ENCODE measurements around the gene IGSF9B. TPM values are rescaled to one million over a fixed set of nuclear protein-coding genes. Genes with fewer than 3 reads are reported as not detected.

Gene IGSF9B
- total RNA-seq, 2 experiments from 2014 or later, result 0.95 to 2.8 TPM

- Histone ChIP-seq H3K9me3 (ENCODE audit: low read length) (no peaks in the 10 kb centered on the region), H4K20me1 (ENCODE audit: insufficient read depth, low read length) (no peaks in the 10 kb centered on the region), H3K27ac (ENCODE audit: low read depth, low read length, poor library complexity, severe bottlenecking) (no peak overlapping the region), H3K9me2 (ENCODE audit: insufficient read depth, low read length) (no peaks in the 10 kb centered on the region), H3K4me1 (ENCODE audit: insufficient read depth, low read length, poor library complexity, severe bottlenecking) (no peaks in the 10 kb centered on the region), H3K4me3 (ENCODE audit: low read depth, low read length, poor library complexity, severe bottlenecking) (no peak overlapping the region), H3K79me2 (ENCODE audit: insufficient read depth, low read depth, low read length) (no peaks in the 10 kb centered on the region), H3K36me3 (ENCODE audit: insufficient read depth, low read length) (no peaks in the 10 kb centered on the region), H3K4me2 (ENCODE audit: low read length) (no peak overlapping the region), H2AFZ (ENCODE audit: low read length) (no peak overlapping the region)
- intact Hi-C loops (cut with micrococcal nuclease; ENCODE audit: unreplicated experiment), result no loop called here
- ChIA-PET CTCF (ENCODE audit: unreplicated experiment) (no interaction called here), POLR2A (no interaction called here)
- BruUV-seq (replicated peaks), result no TSS peak
- TF ChIP-seq, protein P1, sequence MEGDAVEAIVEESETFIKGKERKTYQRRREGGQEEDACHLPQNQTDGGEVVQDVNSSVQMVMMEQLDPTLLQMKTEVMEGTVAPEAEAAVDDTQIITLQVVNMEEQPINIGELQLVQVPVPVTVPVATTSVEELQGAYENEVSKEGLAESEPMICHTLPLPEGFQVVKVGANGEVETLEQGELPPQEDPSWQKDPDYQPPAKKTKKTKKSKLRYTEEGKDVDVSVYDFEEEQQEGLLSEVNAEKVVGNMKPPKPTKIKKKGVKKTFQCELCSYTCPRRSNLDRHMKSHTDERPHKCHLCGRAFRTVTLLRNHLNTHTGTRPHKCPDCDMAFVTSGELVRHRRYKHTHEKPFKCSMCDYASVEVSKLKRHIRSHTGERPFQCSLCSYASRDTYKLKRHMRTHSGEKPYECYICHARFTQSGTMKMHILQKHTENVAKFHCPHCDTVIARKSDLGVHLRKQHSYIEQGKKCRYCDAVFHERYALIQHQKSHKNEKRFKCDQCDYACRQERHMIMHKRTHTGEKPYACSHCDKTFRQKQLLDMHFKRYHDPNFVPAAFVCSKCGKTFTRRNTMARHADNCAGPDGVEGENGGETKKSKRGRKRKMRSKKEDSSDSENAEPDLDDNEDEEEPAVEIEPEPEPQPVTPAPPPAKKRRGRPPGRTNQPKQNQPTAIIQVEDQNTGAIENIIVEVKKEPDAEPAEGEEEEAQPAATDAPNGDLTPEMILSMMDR (conservative IDR thresholded peaks at IDR 0.05; ENCODE audit: low read length), result no peak
- TF ChIP-seq EZH2phosphoT487 (IDR thresholded peaks at IDR 0.05; ENCODE audit: borderline replicate concordance, low read depth, low read length), result no peak
- no peak for DNase-seq (ENCODE audit: low spot score)
Observed at GRCh38 chr11:133946541-133947318, 10.0 kb downstream of the IGSF9B start.

DNA sequence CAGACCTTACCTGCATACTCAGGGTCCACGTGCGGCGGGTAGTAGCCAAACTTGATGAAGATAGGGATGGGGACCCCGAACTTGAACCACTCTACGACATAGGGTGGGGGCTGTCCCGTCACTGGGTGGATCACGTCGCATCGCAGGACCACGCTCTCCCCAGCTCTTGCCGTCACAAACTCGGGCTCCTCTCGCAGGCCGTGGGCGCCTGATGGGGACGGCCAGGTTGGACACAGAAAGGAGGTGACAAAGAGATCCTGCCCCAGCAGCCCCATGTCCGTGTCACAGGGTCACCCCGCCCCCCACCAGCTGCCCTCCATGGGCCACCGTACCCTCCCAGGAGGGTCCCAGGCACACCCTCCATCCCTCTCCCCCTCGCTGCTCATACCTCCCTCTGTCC lies 10.7 kb downstream of the IGSF9B start:
- Histone ChIP-seq H2AFZ (ENCODE audit: low read length) (no peak overlapping the region), H4K20me1 (ENCODE audit: insufficient read depth, low read length) (no peaks in the 10 kb centered on the region), H3K79me2 (ENCODE audit: insufficient read depth, low read depth, low read length) (no peaks in the 10 kb centered on the region), H3K4me1 (ENCODE audit: insufficient read depth, low read length, poor library complexity, severe bottlenecking) (no peaks in the 10 kb centered on the region), H3K4me2 (ENCODE audit: low read length) (no peak overlapping the region), H3K27ac (ENCODE audit: low read depth, low read length, poor library complexity, severe bottlenecking) (no peak overlapping the region), H3K9me2 (ENCODE audit: insufficient read depth, low read length) (no peaks in the 10 kb centered on the region), H3K36me3 (ENCODE audit: insufficient read depth, low read length) (no peaks in the 10 kb centered on the region), H3K9me3 (ENCODE audit: low read length) (no peaks in the 10 kb centered on the region), H3K4me3 (ENCODE audit: low read depth, low read length, poor library complexity, severe bottlenecking) (no peak overlapping the region)
- no peak for TF ChIP-seq EZH2phosphoT487 (IDR thresholded peaks at IDR 0.05; ENCODE audit: borderline replicate concordance, low read depth, low read length)
- TF ChIP-seq, protein P1 (conservative IDR thresholded peaks at IDR 0.05; ENCODE audit: low read length), result no peak
- DNase-seq (ENCODE audit: low spot score), result no peak
- no TSS peak for BruUV-seq (replicated peaks)
- POLR2A ChIA-PET, result no interaction called here
- CTCF ChIA-PET (ENCODE audit: unreplicated experiment), result no interaction called here
- intact Hi-C loops (cut with micrococcal nuclease; ENCODE audit: unreplicated experiment), result no loop called here
